AG04449 (cell line): ENCODE results near the gene TRIML1.

Experiments used
- CTCF ChIA-PET: fragments of 350-600 bp; formaldehyde crosslinking; extraction: SDS; loops from one replicate; lab custom pipeline; 2021; ENCODE audit warnings: antibody characterized with exemption; lab: Yijun Ruan, JAX
- POLR2A ChIA-PET: fragments of 400-600, 350-600 bp; formaldehyde crosslinking; extraction: SDS; loops from one replicate; lab custom pipeline; 2020; ENCODE audit warnings: antibody characterized with exemption, inconsistent platforms; lab: Yijun Ruan, JAX
- DNase-seq: peaks from one replicate; pipeline ENCODE4 v3.0.0-alpha.2; 2010; ENCODE audit warnings: low read depth, low spot score
- H3K4me3 ChIP-seq: 2 replicates; pipeline ENCODE4 v1.5.1; 2011; ENCODE audit warnings: low read depth, mild to moderate bottlenecking, control low read depth, low read length
- TF ChIP-seq, protein P1 (sequence below): IDR thresholded peaks from one replicate; pipeline ENCODE4 v1.5.1; 2011; ENCODE audit warnings: mild to moderate bottlenecking, moderate library complexity, low read length, control low read depth, inconsistent platforms; ENCODE audit not compliant: insufficient read depth; ENCODE audit errors: missing control alignments

Gene TRIML1

GRCh38 chr4:188177997-188178675, 38.9 kb downstream of the TRIML1 start:
- CTCF ChIA-PET, result no interaction called here
- POLR2A ChIA-PET, result no interaction called here

DNA sequence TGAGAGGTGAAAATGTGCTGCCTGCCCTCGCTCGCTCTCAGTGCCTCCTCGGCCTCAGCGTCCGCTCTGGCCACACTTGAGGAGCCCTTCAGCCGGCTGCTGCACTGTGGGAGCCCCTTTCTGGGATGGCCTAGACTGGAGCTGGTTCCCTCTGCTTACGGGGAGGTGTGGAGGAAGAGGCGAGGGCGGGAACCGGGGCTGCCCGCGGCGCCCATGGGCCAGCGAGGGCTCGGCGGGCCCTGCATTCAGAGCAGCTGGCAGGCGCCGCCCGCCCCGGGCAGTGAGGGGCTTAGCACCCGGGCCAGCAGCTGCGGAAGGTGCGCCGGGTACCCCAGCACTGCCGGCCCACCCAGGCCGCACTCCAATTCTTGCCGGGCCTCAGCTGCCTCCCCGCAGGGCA, 39.6 kb downstream of the TRIML1 start:
- TF ChIP-seq, protein P1, sequence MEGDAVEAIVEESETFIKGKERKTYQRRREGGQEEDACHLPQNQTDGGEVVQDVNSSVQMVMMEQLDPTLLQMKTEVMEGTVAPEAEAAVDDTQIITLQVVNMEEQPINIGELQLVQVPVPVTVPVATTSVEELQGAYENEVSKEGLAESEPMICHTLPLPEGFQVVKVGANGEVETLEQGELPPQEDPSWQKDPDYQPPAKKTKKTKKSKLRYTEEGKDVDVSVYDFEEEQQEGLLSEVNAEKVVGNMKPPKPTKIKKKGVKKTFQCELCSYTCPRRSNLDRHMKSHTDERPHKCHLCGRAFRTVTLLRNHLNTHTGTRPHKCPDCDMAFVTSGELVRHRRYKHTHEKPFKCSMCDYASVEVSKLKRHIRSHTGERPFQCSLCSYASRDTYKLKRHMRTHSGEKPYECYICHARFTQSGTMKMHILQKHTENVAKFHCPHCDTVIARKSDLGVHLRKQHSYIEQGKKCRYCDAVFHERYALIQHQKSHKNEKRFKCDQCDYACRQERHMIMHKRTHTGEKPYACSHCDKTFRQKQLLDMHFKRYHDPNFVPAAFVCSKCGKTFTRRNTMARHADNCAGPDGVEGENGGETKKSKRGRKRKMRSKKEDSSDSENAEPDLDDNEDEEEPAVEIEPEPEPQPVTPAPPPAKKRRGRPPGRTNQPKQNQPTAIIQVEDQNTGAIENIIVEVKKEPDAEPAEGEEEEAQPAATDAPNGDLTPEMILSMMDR, result no peak
- POLR2A ChIA-PET, result no interaction called here
- no peak for DNase-seq
- CTCF ChIA-PET, result no interaction called here
- no peak overlapping the region for H3K4me3 ChIP-seq

More at GRCh38 chr4:188177997-188178675, 38.9 kb downstream of the TRIML1 start:
- no peak for DNase-seq
- TF ChIP-seq, protein P1, result no peak
- H3K4me3 ChIP-seq, result no peak overlapping the region

DNA sequence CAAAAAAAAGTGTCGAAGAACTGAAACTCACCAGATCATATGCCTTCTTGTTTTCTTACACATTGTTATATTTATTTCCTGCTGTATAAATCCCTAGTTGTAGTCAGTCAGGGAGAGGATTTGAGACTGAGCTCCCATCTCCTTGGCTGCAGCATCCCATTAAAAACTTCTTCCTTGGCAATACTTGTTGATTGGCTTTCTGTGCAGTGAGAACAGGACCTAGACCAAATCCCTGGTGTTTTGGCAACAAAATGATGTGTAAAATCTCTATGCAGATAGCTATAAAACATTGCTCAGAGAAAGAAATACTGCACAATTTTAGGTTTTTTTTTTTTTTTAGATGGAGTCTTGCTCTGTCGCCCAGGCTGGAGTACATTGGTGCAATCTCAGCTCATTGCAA, 47.9 kb downstream of the TRIML1 start:
- H3K4me3 ChIP-seq, result no peak overlapping the region
- DNase-seq, result no peak
- ChIA-PET POLR2A (no interaction called here), CTCF (no interaction called here)
- TF ChIP-seq, protein P1, result no peak

- POLR2A ChIA-PET, result no interaction called here
- DNase-seq, result no peak
- CTCF ChIA-PET, result no interaction called here
These were observed 51.2 kb downstream of the TRIML1 start for GRCh38 chr4:188190461-188190860.

DNA sequence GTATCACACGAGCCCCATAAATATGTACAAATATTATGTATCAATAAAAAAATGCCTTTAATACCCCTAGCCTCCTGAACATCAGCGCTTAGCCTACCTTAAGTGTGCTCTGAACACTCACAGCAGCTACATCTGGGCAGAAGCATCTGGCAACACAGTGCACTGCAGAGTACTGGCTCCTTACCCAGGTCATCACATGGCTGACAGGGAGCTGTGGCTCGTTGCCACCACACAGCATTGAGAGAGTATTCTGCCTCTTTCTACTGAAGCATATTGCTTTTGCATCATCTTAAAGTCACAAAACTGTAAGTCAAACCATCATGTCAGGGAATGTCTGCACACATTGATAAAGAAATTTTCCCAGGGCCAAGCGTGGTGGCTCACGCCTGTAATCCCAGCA, 55.2 kb downstream of the TRIML1 start:
- ChIA-PET CTCF (no interaction called here), POLR2A (no interaction called here)
- no peak overlapping the region for H3K4me3 ChIP-seq
- DNase-seq, result no peak
- TF ChIP-seq, protein P1, result no peak

More at GRCh38 chr4:188190461-188190860, 51.2 kb downstream of the TRIML1 start:
- H3K4me3 ChIP-seq, result no peak overlapping the region
- TF ChIP-seq, protein P1, result no peak

GRCh38 chr4:188195389-188195985, 56.2 kb downstream of the TRIML1 start:
- POLR2A ChIA-PET, result no interaction called here
- CTCF ChIA-PET, result no interaction called here
- TF ChIP-seq, protein P1, result no peak
- DNase-seq, result no peak
- no peak overlapping the region for H3K4me3 ChIP-seq
